A673 (cell line): ENCODE data around the gene ADGRF4.

Experiments used
- CTCF ChIP-seq: fragments of 300-800, 200-600 bp; sonication (generic); conservative IDR thresholded peaks from 2 replicates; pipeline ENCODE4 v1.5.1; 2017; ENCODE audit warnings: low read depth, mild to moderate bottlenecking, antibody characterized with exemption, low read length, moderate library complexity, mixed read lengths
- EZH2 ChIP-seq: fragments of 200-600 bp; sonication (generic); IDR thresholded peaks from 2 replicates; pipeline ENCODE4 v1.6.1; 2017; ENCODE audit warnings: borderline replicate concordance, low read depth, mild to moderate bottlenecking, mixed read lengths, antibody characterized with exemption, low read length; ENCODE audit not compliant: poor library complexity, severe bottlenecking

- TF ChIP-seq EZH2, result no peak
- no peak for TF ChIP-seq CTCF
These were observed 25.6 kb upstream of the ADGRF4 start for GRCh38 chr6:47672816-47673215.
